K562 (cell line): ENCODE data around the gene DGCR6L. TPM values are rescaled to one million over a fixed set of nuclear protein-coding genes. Genes with fewer than 3 reads are reported as not detected.
A peak's percentile ranks its signal among the peaks of the same experiment; 100 is the strongest.

Source experiments
- BHLHE40 ChIP-seq: IDR thresholded peaks from 2 replicates; pipeline ENCODE4 v1.6.1; 2011; ENCODE audit warnings: low read length, improper control_type of control experiment
- FOSL1 ChIP-seq: fragments of 200-800 bp; sonication (Bioruptor generic); conservative IDR thresholded peaks from 2 replicates; pipeline ENCODE4 v1.6.1; 2016; ENCODE audit warnings: missing genetic modification characterization, missing compliant biosample characterization
- MAZ ChIP-seq, 2 experiments: fragments of 450-650 bp in 1 of 2; sonication (generic) in 1 of 2; formaldehyde crosslinking; IDR thresholded peaks in 1 of 2; conservative IDR thresholded peaks in 1 of 2; 2 replicates each; pipeline versions ENCODE4 v1.4.0 to v1.5.0; 2020; ENCODE audit warnings: mild to moderate bottlenecking in 1 of 2, missing genetic modification reagents in 1 of 2
- NCOR1 ChIP-seq: fragments of 450-650 bp; IDR thresholded peaks from 2 replicates; pipeline ENCODE4 v1.6.1; 2016; ENCODE audit warnings: mild to moderate bottlenecking, moderate library complexity
- PHB2 ChIP-seq: fragments of 450-650 bp; IDR thresholded peaks from 2 replicates; pipeline ENCODE4 v1.6.1; 2017; ENCODE audit warnings: low read depth
- PML ChIP-seq: IDR thresholded peaks from 2 replicates; pipeline ENCODE4 v1.6.1; 2012; ENCODE audit warnings: low read length, inconsistent platforms
- RBBP5 ChIP-seq: fragments of 200-600 bp; sonication (generic); IDR thresholded peaks from 2 replicates; pipeline ENCODE4 v1.6.1; 2012; ENCODE audit warnings: borderline replicate concordance, mild to moderate bottlenecking, low read length, control low read depth, inconsistent platforms; ENCODE audit not compliant: insufficient read depth, poor library complexity, severe bottlenecking
- ZC3H11A ChIP-seq: IDR thresholded peaks from 2 replicates; pipeline ENCODE4 v1.6.1; 2012; ENCODE audit warnings: low read depth, low read length, improper control_type of control experiment
- ZC3H4 ChIP-seq: sonication (generic); formaldehyde crosslinking; IDR thresholded peaks from 2 replicates; pipeline ENCODE4 v1.9.0; 2021; ENCODE audit warnings: missing genetic modification reagents, borderline replicate concordance
- ZNF354B ChIP-seq: fragments of 250-450 bp; sonication (Bioruptor Pico); IDR thresholded peaks from 2 replicates; pipeline ENCODE4 v1.4.0; 2020
- polyA plus RNA-seq, 8 experiments: library from polyadenylated mRNA; depleted of rRNA in 4 of 8; stranded (reverse) in 5 of 8; unstranded in 3 of 8; fragments of >200 nt; fragmentation: Nextera tagmentation in 2 of 8; fragmentation: Illumina TruSeq in 1 of 8; extraction: Ambion mirVana in 2 of 8; extraction: Trizol in 1 of 8; gene quantifications; 2 replicates each; pipeline versions ENCODE4 v1.2.1 to v1.2.3, GENCODE V29; 2011 to 2014; ENCODE audit warnings: inconsistent platforms in 1 of 8, missing spikeins in 1 of 8
- total RNA-seq, 7 experiments: library from RNA; depleted of rRNA in 6 of 7; stranded (reverse); fragments of >200 nt in 6 of 7; fragmentation: Illumina TruSeq in 2 of 7; extraction: Trizol in 2 of 7; gene quantifications; 2 replicates each; pipeline versions ENCODE4 v1.2.1 to v1.2.3, GENCODE V29; 2011 to 2021; ENCODE audit warnings: low replicate concordance in 1 of 7
- TF ChIP-seq, protein P1 (sequence below): fragments of 250-450 bp; sonication (Bioruptor Pico); IDR thresholded peaks from 2 replicates; pipeline ENCODE4 v1.4.0; 2020; ENCODE audit warnings: borderline replicate concordance

Gene DGCR6L
- total and polyA plus RNA-seq, 9 of the 15 experiments (the other 6 are each of a cell fraction or from before 2014, with no cell fraction given), result 3.6 to 151 (median 51.0) TPM

DNA sequence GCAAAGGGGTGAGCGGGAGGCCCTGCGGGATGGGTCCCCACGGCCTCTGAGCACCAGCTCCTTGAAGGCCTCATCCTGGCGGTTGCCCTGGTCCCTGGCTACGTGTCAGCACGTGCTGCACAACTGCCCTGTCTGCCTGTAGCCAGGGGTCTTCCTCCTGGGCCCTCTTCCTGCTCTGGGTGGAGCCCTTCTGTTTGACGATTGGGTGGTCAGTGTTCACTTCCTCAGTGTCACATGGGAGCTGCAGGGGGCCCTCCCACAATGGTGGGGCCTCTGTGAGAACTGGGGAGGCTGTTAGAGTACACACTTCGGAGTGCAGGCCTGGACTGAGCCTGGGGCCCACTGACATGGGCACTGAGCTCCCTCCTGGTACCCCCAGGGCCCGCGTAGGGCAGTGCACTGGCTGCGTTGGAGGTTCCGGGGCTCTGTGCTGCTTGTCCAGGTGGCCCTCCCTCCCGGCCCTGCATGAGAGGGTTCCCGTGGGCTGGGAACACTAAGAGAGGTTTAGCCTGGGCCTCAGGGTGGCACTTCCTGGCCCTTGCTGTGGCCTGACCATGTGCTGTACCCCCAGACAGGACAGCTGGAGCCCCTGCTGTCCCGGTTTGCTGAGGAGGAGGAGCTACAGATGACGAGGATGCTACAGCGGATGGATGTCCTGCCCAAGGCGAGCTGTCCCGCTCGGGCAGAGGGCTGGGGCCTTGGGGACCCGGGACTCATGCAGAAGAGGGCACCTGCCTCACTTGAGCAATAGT is 13.8 kb downstream of the DGCR6L start (continued):
- TF ChIP-seq ZNF354B (CRISPR knock-in tag) (no peak), ZC3H11A (no peak), NCOR1 (no peak), ZC3H4 (CRISPR knock-in tag) (0 out of 2 replicates have a peak, but pooled peaks have one; percentile 58), BHLHE40 (peak; percentile 55), PML (no peak), RBBP5 (peak; percentile 4), MAZ (CRISPR knock-in tag; conservative IDR thresholded peaks at IDR 0.05 in 1 of 2, IDR thresholded peaks at IDR 0.05 in 1 of 2) (peak in 1 of 2 experiments; percentile 26; a peak in 1 of 4 replicates), PHB2 (no peak), FOSL1 (tag) (no peak)
- TF ChIP-seq, protein P1, sequence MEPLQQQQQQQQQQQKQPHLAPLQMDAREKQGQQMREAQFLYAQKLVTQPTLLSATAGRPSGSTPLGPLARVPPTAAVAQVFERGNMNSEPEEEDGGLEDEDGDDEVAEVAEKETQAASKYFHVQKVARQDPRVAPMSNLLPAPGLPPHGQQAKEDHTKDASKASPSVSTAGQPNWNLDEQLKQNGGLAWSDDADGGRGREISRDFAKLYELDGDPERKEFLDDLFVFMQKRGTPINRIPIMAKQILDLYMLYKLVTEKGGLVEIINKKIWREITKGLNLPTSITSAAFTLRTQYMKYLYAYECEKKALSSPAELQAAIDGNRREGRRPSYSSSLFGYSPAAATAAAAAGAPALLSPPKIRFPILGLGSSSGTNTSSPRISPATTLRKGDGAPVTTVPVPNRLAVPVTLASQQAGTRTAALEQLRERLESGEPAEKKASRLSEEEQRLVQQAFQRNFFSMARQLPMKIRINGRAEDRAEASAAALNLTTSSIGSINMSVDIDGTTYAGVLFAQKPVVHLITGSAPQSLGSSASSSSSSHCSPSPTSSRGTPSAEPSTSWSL (CRISPR knock-in tag), result no peak
